Tibial artery (tissue), 4 donors: ENCODE results near the gene ANKRD33B.

Experiments
- DNase-seq, 2 donors: peaks; one replicate each; pipeline ENCODE4 v3.0.0-alpha.2; 2019
- H3K27ac ChIP-seq, 2 donors: fragments of 200-600 bp; sonication (generic) in 1 of 2; 1 replicate in 1 of 2; 2 replicates in 1 of 2; pipeline ENCODE4 v1.5.1; 2018 to 2019; ENCODE audit warnings: mild to moderate bottlenecking in 1 of 2
- H3K27me3 ChIP-seq, 2 donors: fragments of 200-600 bp; sonication (generic) in 1 of 2; one replicate each; pipeline versions ENCODE4 v1.5.1 to v1.6.0; 2016 to 2019
- H3K36me3 ChIP-seq, 3 donors: fragments of 200-600 bp; sonication (generic) in 2 of 3; one replicate each; pipeline ENCODE4 v1.5.1; 2016 to 2019; ENCODE audit warnings: mild to moderate bottlenecking in 2 of 3
- H3K4me1 ChIP-seq, 4 donors: fragments of 200-600 bp; sonication (generic) in 2 of 4; 1 replicate in 3 of 4; 2 replicates in 1 of 4; pipeline ENCODE4 v1.5.1; 2016 to 2019
- H3K4me3 ChIP-seq, 2 donors: fragments of 200-600 bp; sonication (generic) in 1 of 2; 1 replicate in 1 of 2; 2 replicates in 1 of 2; pipeline ENCODE4 v1.5.1; 2018 to 2019; ENCODE audit warnings: mild to moderate bottlenecking in 2 of 2
- H3K9me3 ChIP-seq, 3 donors: fragments of 200-600 bp; sonication (generic) in 1 of 3; one replicate each; pipeline ENCODE4 v1.5.1; 2016 to 2019
- CTCF ChIP-seq, 2 experiments: fragments of 200-600 bp in 1 of 2; fragments of 450-650 bp in 1 of 2; IDR thresholded peaks; one replicate each; pipeline ENCODE4 v1.5.1; 2017 to 2019; ENCODE audit warnings: antibody characterized with exemption in 2 of 2, mild to moderate bottlenecking in 1 of 2, moderate library complexity in 1 of 2
- intact Hi-C: fragments of 100-400 bp; cut with DNase I; formaldehyde crosslinking; loops from one replicate; pipeline ENCODE4 v1.15.0; 2023; ENCODE audit warnings: low total_unique reads

Gene ANKRD33B

GRCh38 chr5:10521466-10522223, 42.2 kb upstream of the ANKRD33B start:
- H3K4me3 ChIP-seq = no peak overlapping the region
- H3K27ac ChIP-seq = no peak overlapping the region
- peak in 1 of 2 donors; percentile 47 for DNase-seq
- no peaks in the 10 kb centered on the region for H3K9me3 ChIP-seq
- intact Hi-C loops = no loop called here
- no peaks in the 10 kb centered on the region for H3K36me3 ChIP-seq
- TF ChIP-seq CTCF (IDR thresholded peaks at IDR 0.05) = no peak
- H3K27me3 ChIP-seq = no peaks in the 10 kb centered on the region
- H3K4me1 ChIP-seq = peaks cover 0 to 10% (median 0%) of the 10 kb centered on the region in 4 donors

GRCh38 chr5:10522224-10522611, 41.7 kb upstream of the ANKRD33B start:
- Histone ChIP-seq H3K4me1 (peaks cover 0 to 10% (median 0%) of the 10 kb centered on the region in 4 donors), H3K36me3 (no peaks in the 10 kb centered on the region), H3K4me3 (no peak overlapping the region), H3K27ac (no peak overlapping the region), H3K9me3 (no peaks in the 10 kb centered on the region), H3K27me3 (no peaks in the 10 kb centered on the region)
- DNase-seq = peak in 1 of 2 donors; percentile 10
- intact Hi-C loops = no loop called here
- TF ChIP-seq CTCF (IDR thresholded peaks at IDR 0.05) = no peak

- Histone ChIP-seq H3K4me3 (no peak overlapping the region), H3K9me3 (no peaks in the 10 kb centered on the region), H3K27ac (no peak overlapping the region), H3K36me3 (no peaks in the 10 kb centered on the region), H3K27me3 (no peaks in the 10 kb centered on the region), H3K4me1 (peaks cover 0 to 10% (median 0%) of the 10 kb centered on the region in 4 donors)
- intact Hi-C loops = no loop called here
- peak in 1 of 2 donors; percentile 29 for DNase-seq
- TF ChIP-seq CTCF (IDR thresholded peaks at IDR 0.05) = no peak
Observed at GRCh38 chr5:10524376-10525123, 39.3 kb upstream of the ANKRD33B start.

GRCh38 chr5:10525124-10525495, 38.8 kb upstream of the ANKRD33B start:
- no peak for DNase-seq
- no peaks in the 10 kb centered on the region for H3K36me3 ChIP-seq
- intact Hi-C loops = no loop called here
- peaks cover 0 to 10% (median 0%) of the 10 kb centered on the region in 4 donors for H3K4me1 ChIP-seq
- no peak for TF ChIP-seq CTCF (IDR thresholded peaks at IDR 0.05)
- no peaks in the 10 kb centered on the region for H3K9me3 ChIP-seq
- H3K4me3 ChIP-seq = no peak overlapping the region
- no peak overlapping the region for H3K27ac ChIP-seq
- no peaks in the 10 kb centered on the region for H3K27me3 ChIP-seq

GRCh38 chr5:10527281-10527950, 36.5 kb upstream of the ANKRD33B start:
- H3K27me3 ChIP-seq = peaks cover 0 to 2% of the 10 kb centered on the region in 2 donors
- no peak overlapping the region for H3K27ac ChIP-seq
- DNase-seq = peak in 1 of 2 donors; percentile 15
- intact Hi-C loops = no loop called here
- no peak for TF ChIP-seq CTCF (IDR thresholded peaks at IDR 0.05)
- H3K4me3 ChIP-seq = no peak overlapping the region
- H3K36me3 ChIP-seq = no peaks in the 10 kb centered on the region
- no peaks in the 10 kb centered on the region for H3K4me1 ChIP-seq
- no peaks in the 10 kb centered on the region for H3K9me3 ChIP-seq
